GM19351 (cell line): ENCODE measurements around the gene CMIP.
A peak's percentile ranks its signal among the peaks of the same experiment; 100 is the strongest.
"Not testable (repeated sequence)": the region's sequence is repeated elsewhere in the genome, so short reads cannot be mapped to it uniquely, and the experiment has no call there.

Experiments used
- ATAC-seq: cut with Tn5 transposase; IDR thresholded peaks from one replicate; pipeline ENCODE4 v1.9.1; 2021; ENCODE audit warnings: mild to moderate bottlenecking, moderate library complexity; ENCODE audit not compliant: unreplicated experiment

The CMIP gene

GRCh38 chr16:81444448-81445121, at the start of gene CMIP:
CMIP (plus strand) TSS chr16:81444808.
- ATAC-seq, result peak; percentile 81

- no peak for ATAC-seq
Observed at GRCh38 chr16:81394966-81395655, 49.5 kb upstream of the CMIP start.

DNA sequence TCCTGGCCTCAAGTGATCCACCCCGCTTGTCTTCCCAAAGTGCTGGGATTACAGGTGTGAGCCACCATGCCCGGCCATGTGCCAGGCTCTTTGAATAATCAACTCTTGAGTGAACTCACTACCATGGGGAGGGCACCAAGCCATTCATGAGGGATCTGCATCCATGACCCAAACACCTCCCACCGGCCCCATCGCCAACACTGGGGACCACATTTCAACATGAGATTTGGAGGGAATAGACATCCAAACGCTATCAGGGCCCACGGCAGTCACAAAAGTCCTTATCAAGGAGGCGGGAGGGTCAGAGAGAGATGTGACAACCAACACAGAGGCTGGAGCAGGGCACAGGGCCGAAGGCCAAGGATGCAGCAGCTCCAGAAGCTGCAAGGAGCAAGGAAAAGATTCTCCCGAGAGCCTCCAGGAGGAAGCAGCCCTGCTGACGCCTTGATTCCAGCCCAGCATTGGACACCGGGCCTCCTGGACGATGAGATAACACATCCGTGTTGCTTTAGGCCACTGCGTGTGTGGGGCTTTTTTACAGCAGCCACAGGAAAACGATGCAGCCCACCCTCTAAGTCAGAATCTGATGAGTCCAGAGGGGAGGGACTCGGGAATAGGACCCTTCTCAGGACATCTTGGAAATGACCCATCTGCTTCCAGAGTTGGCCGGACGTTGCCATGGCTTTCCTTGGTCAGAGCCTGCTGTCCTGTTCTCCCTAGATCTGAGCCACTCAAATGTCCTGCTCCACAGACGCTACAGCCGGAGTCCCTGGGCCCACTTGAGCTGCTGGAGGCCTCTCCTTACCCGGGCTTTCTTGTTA, 47.3 kb upstream of the CMIP start:
- no peak for ATAC-seq

- ATAC-seq, result no peak
Observed at GRCh38 chr16:81397879-81398520, 46.6 kb upstream of the CMIP start.

- ATAC-seq, result no peak
Observed at GRCh38 chr16:81399909-81400308, 44.7 kb upstream of the CMIP start.

- ATAC-seq, result no peak
Observed at GRCh38 chr16:81401035-81401950, 43.3 kb upstream of the CMIP start.

DNA sequence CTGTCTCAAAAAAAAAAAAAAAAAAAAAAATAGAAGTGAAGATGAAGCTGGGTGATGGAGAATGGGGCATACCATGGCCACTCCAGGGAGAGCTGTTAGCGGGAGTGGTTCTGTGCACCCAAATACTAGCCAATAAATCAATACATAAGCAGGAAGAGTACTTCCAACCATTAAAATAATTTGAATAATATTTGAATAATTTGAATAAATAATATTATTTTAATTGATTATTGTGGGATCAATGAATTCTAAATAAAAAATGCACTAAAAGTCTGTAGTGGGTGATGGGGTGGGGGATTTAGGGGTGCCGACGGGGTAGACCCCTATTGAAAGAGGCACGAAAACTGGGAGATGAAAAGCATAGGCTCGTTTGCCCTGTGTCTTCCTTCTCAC, 41.4 kb upstream of the CMIP start:
- ATAC-seq, result no peak

GRCh38 chr16:81403601-81404391, 40.8 kb upstream of the CMIP start:
- ATAC-seq, result peak; percentile 81

DNA sequence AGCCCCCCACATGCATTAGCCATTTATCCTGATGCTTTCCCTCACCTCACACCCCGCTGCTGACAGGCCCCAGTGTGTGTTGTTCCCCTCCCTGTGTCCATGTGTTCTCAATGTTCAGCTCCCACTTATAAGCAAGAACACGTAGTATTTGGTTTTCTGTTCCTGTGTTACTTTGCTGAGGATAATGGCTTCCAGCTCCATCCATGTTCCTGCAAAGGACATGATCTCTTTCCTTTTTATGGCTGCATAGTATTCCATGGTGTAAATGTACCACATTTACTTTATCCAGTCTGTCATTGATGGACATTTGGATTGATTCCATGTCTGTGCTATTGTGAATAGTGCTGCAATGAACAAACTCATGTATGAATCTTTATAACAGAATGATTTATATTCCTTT, 39.6 kb upstream of the CMIP start:
- ATAC-seq, result not testable (repeated sequence)

- no peak for ATAC-seq
Observed at GRCh38 chr16:81405702-81406113, 38.9 kb upstream of the CMIP start.

GRCh38 chr16:81408409-81408950, 36.1 kb upstream of the CMIP start:
- ATAC-seq, result no peak

- ATAC-seq, result no peak
Observed at GRCh38 chr16:81409016-81409556, 35.5 kb upstream of the CMIP start.

DNA sequence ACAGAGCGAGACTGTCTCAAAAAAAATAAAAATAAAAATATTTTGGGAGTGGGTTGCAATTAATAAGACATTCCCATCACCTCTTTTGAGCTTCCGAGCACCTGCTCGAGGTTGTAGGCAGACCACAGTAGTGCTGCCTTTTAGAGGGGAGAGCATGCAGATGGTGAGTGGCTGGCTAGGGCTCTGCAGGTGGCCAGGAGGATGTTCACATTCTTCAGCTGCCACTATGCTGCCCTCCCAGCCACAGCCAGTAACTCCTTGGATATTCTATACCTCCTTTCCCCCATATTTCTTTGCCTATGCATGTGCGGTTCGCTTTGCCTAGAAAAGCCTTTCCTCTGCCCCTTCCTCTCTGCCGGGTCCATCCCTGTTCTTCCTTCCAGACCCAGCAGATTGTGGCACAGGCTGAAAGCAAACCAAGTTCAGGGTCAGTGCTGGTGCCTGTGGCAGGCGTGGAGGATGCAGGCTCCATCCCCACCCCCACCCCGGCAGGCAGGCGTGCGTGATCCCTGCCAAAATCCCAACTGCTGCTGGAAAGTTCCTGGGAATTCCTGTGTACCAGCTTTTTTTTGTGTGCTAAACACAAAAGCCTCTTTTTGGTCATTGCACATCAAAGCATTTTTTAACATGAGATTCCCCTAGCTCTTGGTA, 33.8 kb upstream of the CMIP start:
- ATAC-seq, result no peak

DNA sequence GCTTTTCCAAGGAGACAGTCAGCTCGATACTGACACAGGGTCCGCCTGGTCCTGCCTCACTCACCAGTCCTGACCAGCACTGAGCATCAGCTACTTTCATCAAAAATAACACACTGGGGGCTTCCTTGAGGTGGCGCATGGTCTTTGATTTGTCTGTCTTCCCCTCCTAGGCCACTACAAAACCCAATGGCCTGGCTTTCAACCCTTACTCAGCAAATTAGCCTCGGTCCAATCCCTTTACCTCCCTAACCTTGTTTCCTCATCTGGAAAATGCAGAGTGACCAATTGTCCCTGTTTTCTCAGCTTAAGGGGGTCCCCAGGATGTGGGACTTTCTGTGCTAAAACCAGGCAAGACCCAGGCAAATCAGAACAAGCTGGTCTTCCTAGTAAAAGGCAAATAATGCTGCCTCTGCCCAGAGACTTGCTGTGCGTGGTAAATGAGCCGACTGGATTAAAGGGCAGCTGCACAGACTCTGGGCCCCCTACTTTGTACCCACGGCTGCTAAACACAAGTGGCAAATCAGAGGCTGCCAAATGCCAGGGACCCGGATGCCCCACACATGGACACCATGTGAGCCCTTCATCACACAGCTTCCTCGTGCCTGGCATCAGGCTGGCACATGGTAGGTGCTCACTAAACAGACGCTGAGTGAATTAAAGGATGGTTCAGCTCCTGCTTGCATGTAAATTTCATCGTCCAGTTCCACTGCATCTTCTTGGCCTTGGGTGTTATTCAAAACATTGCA, 31.2 kb upstream of the CMIP start:
- no peak for ATAC-seq

GRCh38 chr16:81415751-81416150, 28.9 kb upstream of the CMIP start:
- ATAC-seq, result no peak

GRCh38 chr16:81416749-81417148, 27.9 kb upstream of the CMIP start:
- ATAC-seq, result no peak

- ATAC-seq, result no peak
Observed at GRCh38 chr16:81417210-81417609, 27.4 kb upstream of the CMIP start.

DNA sequence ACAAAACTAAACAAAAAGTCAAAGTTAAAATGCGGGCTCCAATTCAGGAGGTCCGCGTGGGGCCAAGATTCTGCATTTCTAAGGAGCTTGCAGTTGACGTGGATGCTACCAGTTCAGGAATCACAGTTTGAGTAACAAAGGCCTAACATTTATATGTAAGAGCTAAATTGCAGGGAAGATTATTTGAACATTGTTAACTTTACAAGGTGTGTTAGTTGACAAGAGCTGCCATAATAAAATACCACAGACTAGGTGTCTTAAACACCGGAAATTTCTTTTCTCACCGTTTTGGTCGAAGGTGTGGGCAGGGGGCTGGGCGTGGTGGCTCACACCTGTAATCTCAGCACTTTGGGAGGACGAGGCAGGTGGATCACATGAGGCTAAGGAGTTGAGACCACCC, 24.8 kb upstream of the CMIP start:
- no peak for ATAC-seq
